B cell (primary cell): ENCODE results near the gene RELB. TPM values are rescaled to one million over a fixed set of nuclear protein-coding genes. Genes with fewer than 3 reads are reported as not detected.
A peak's percentile ranks its signal among the peaks of the same experiment; 100 is the strongest.

Experiments
- ATAC-seq: fragments of 200-7000 bp; cut with Tn5 transposase; one replicate; pipeline ENCODE4 v1.10.0; 2021; ENCODE audit warnings: low read depth, mild to moderate bottlenecking, moderate number of reproducible peaks, moderate library complexity
- CTCF ChIA-PET: fragments of 350-600 bp; sonication (Branson Sonifier 250); formaldehyde crosslinking; loops from one replicate; lab custom pipeline; 2021; ENCODE audit warnings: antibody characterized with exemption, inconsistent platforms; lab: Charles Lee
- POLR2A ChIA-PET: fragments of 350-600 bp; sonication (Branson Sonifier 250); formaldehyde crosslinking; loops from one replicate; lab custom pipeline; 2021; ENCODE audit warnings: antibody characterized with exemption; lab: Charles Lee
- DNase-seq: peaks from one replicate; pipeline ENCODE4 v3.0.0; 2013
- H2AFZ ChIP-seq: 2 replicates; pipeline ENCODE4 v1.6.1; 2012; ENCODE audit warnings: mild to moderate bottlenecking, low read depth, low read length; ENCODE audit not compliant: insufficient read depth, poor library complexity, severe bottlenecking
- H3K27ac ChIP-seq, 2 donors: 1 replicate in 1 of 2; 2 replicates in 1 of 2; pipeline ENCODE4 v1.5.1; 2012 to 2013; ENCODE audit warnings: low read length in 2 of 2, mild to moderate bottlenecking in 2 of 2, moderate library complexity in 1 of 2
- H3K27me3 ChIP-seq, 4 experiments: fragments of 200-600 bp in 1 of 4; sonication (generic) in 1 of 4; replicated peaks in 1 of 4; 1 replicate in 2 of 4; 2 replicates in 2 of 4; pipeline versions ENCODE4 v1.6.1 to v1.7.0; 2013 to 2016; ENCODE audit warnings: low read length in 3 of 4, mild to moderate bottlenecking in 2 of 4, mixed read lengths in 1 of 4, moderate library complexity in 1 of 4; ENCODE audit not compliant: insufficient read depth in 4 of 4, control insufficient read depth in 3 of 4; ENCODE audit errors: control extremely low read depth in 1 of 4
- H3K36me3 ChIP-seq, 2 experiments: replicated peaks in 1 of 2; 1 replicate in 1 of 2; 2 replicates in 1 of 2; pipeline versions ENCODE4 v1.6.1 to v1.7.1; 2013; ENCODE audit warnings: low read length in 1 of 2; ENCODE audit not compliant: insufficient read depth in 2 of 2, control insufficient read depth in 1 of 2; ENCODE audit errors: control extremely low read depth in 1 of 2, extremely low read depth in 1 of 2
- H3K4me1 ChIP-seq, 2 donors: fragments of 200-600 bp in 1 of 2; sonication (generic) in 1 of 2; 1 replicate in 1 of 2; 2 replicates in 1 of 2; pipeline versions ENCODE4 v1.5.1 to v1.6.1; 2013 to 2017; ENCODE audit warnings: low read length in 2 of 2; ENCODE audit not compliant: control insufficient read depth in 2 of 2, insufficient read depth in 2 of 2
- H3K4me2 ChIP-seq: replicated peaks from 2 replicates; pipeline ENCODE3; 2012; ENCODE audit warnings: mild to moderate bottlenecking, low read depth, low read length; ENCODE audit not compliant: poor library complexity, severe bottlenecking
- H3K4me3 ChIP-seq, 5 experiments: fragments of 200-600 bp in 1 of 5; sonication (generic) in 1 of 5; 1 replicate in 3 of 5; 2 replicates in 2 of 5; pipeline versions ENCODE4 v1.5.1 to v1.7.0; 2011 to 2016; ENCODE audit warnings: low read length in 4 of 5, mild to moderate bottlenecking in 4 of 5, low read depth in 2 of 5, control low read depth in 1 of 5, moderate library complexity in 1 of 5; ENCODE audit not compliant: insufficient read depth in 1 of 5; ENCODE audit errors: control extremely low read depth in 1 of 5, extremely low read depth in 1 of 5
- H3K79me2 ChIP-seq: fragments of 200-600 bp; sonication (generic); one replicate; pipeline ENCODE4 v1.6.0; 2016; ENCODE audit warnings: low read length; ENCODE audit not compliant: control insufficient read depth, insufficient read depth
- H3K9ac ChIP-seq: fragments of 200-600 bp; sonication (generic); 2 replicates; pipeline ENCODE4 v1.6.1; 2017; ENCODE audit warnings: mild to moderate bottlenecking, low read length, moderate library complexity
- H3K9me3 ChIP-seq, 3 donors: one replicate each; pipeline versions ENCODE4 v1.6.1 to v1.7.1; 2013; ENCODE audit warnings: low read length in 2 of 3; ENCODE audit not compliant: control insufficient read depth in 2 of 3, insufficient read depth in 1 of 3; ENCODE audit errors: control extremely low read depth in 1 of 3
- H4K20me1 ChIP-seq: 2 replicates; pipeline ENCODE4 v1.6.0; 2012; ENCODE audit warnings: mild to moderate bottlenecking, low read length; ENCODE audit not compliant: insufficient read depth, control insufficient read depth, poor library complexity, severe bottlenecking
- H3K27ac Mint-ChIP-seq: one replicate; pipeline ENCODE4 v1.8.0; 2021; ENCODE audit warnings: mixed read lengths
- H3K27me3 Mint-ChIP-seq: one replicate; pipeline ENCODE4 v1.8.0; 2021; ENCODE audit warnings: mixed read lengths
- H3K4me1 Mint-ChIP-seq: one replicate; pipeline ENCODE4 v1.8.0; 2021; ENCODE audit warnings: mixed read lengths
- H3K4me3 Mint-ChIP-seq: one replicate; pipeline ENCODE4 v1.8.0; 2021; ENCODE audit warnings: mixed read lengths
- H3K9me3 Mint-ChIP-seq: one replicate; pipeline ENCODE4 v1.8.0; 2022; ENCODE audit warnings: mixed read lengths; ENCODE audit not compliant: insufficient read depth
- EZH2 ChIP-seq: IDR thresholded peaks from 2 replicates; pipeline ENCODE4 v1.6.1; 2012; ENCODE audit warnings: borderline replicate concordance, low read depth, mild to moderate bottlenecking, moderate library complexity, low read length; ENCODE audit not compliant: insufficient read depth, poor library complexity, severe bottlenecking
- WGBS: methylation state at CpG from one replicate; pipeline ENCODE4 v1.1.5; 2013; ENCODE audit warnings: missing lambda C conversion rate; ENCODE audit not compliant: insufficient coverage; 5-methylcytosine and 5-hydroxymethylcytosine counted together
- intact Hi-C: fragments of 100-400 bp; cut with micrococcal nuclease; formaldehyde crosslinking; loops from one replicate; pipeline ENCODE4 v1.10.0; 2022
- polyA plus RNA-seq: library from polyadenylated mRNA; depleted of rRNA; stranded (reverse); fragments of >200 nt; gene quantifications from 2 replicates; pipeline ENCODE4 v1.2.3, GENCODE V29; 2012
- total RNA-seq, 2 donors: library from RNA; stranded (reverse); fragments of 120-200 nt in 1 of 2; gene quantifications; 1 replicate in 1 of 2; 2 replicates in 1 of 2; pipeline versions ENCODE4 v1.2.3 to v1.2.4, GENCODE V29; 2013 to 2022
- TF ChIP-seq, protein P1 (sequence below): fragments of 200-600 bp; IDR thresholded peaks from one replicate; pipeline ENCODE4 v1.8.0; 2022; ENCODE audit warnings: antibody characterized with exemption, mild to moderate bottlenecking

RELB gene
- total and polyA plus RNA-seq, 2 donors (not counting 1 experiment from before 2014, with no cell fraction given), result 63.8 to 106 TPM

DNA sequence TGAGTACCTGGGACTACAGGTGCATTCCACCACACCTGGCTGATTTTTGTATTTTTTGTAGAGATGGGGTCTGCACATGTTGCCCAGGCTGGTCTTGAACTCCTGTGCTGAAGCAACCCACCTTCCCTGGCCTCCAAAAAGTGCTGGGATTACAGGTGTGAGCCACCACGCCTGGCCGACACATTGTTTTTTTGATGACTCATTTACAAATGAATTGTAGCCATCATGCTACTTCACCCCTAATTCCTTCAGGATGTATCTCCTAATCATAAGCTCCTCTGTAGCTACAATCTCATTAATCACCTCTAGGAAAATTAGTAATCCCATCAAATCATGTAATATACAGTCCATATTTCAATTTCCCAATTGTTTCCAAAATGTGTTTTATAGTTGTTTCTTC lies 17.9 kb downstream of the RELB start:
- peaks cover 11 to 33% of the 10 kb centered on the region in 2 experiments for H3K36me3 ChIP-seq
- H3K4me1 ChIP-seq, result peaks cover 7 to 26% of the 10 kb centered on the region in 2 donors
- ChIA-PET CTCF (interaction anchor here (1.1 to 3.5 kb wide), 6 partner anchors 9 to 164 kb away, joined by 3 to 12 read pairs (median 4); no protein-coding TSS in a partner anchor), POLR2A (interaction anchor here (0.7 to 1.2 kb wide), 2 partner anchors 29 to 33 kb away, joined by 4 read pairs; no protein-coding TSS in a partner anchor)
- peaks cover 26% of the 10 kb centered on the region for H3K79me2 ChIP-seq
- DNase-seq (no peak), ATAC-seq (no peak)
- H3K27me3 ChIP-seq, result no peaks in the 10 kb centered on the region
- H3K27me3 Mint-ChIP-seq, result no peaks in the 10 kb centered on the region
- peak overlapping the region; percentile 54 for H3K27ac Mint-ChIP-seq
- H3K9me3 Mint-ChIP-seq, result no peaks in the 10 kb centered on the region
- H2AFZ ChIP-seq, result no peak overlapping the region
- H3K4me2 ChIP-seq, result no peak overlapping the region
- H3K4me1 Mint-ChIP-seq, result peaks cover 18% of the 10 kb centered on the region
- no peak for TF ChIP-seq EZH2
- TF ChIP-seq, protein P1, sequence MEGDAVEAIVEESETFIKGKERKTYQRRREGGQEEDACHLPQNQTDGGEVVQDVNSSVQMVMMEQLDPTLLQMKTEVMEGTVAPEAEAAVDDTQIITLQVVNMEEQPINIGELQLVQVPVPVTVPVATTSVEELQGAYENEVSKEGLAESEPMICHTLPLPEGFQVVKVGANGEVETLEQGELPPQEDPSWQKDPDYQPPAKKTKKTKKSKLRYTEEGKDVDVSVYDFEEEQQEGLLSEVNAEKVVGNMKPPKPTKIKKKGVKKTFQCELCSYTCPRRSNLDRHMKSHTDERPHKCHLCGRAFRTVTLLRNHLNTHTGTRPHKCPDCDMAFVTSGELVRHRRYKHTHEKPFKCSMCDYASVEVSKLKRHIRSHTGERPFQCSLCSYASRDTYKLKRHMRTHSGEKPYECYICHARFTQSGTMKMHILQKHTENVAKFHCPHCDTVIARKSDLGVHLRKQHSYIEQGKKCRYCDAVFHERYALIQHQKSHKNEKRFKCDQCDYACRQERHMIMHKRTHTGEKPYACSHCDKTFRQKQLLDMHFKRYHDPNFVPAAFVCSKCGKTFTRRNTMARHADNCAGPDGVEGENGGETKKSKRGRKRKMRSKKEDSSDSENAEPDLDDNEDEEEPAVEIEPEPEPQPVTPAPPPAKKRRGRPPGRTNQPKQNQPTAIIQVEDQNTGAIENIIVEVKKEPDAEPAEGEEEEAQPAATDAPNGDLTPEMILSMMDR, result no peak
- intact Hi-C loops, result no loop called here
- no peak overlapping the region for H3K4me3 ChIP-seq
- H3K4me3 Mint-ChIP-seq, result no peak overlapping the region
- no peaks in the 10 kb centered on the region for H3K9me3 ChIP-seq
- WGBS, result 100% methylated on average over 2 of the region's 2 CpGs
- no peak overlapping the region for H3K9ac ChIP-seq
- H4K20me1 ChIP-seq, result peaks cover 5% of the 10 kb centered on the region
- H3K27ac ChIP-seq, result no peak overlapping the region

GRCh38 chr19:45020071-45020470 lies 18.8 kb downstream of the RELB start:
- TF ChIP-seq, protein P1, result no peak
- no peak for TF ChIP-seq EZH2
- intact Hi-C loops, result no loop called here
- Histone ChIP-seq H3K36me3 (peaks cover 11 to 35% of the 10 kb centered on the region in 2 experiments), H3K79me2 (peaks cover 25% of the 10 kb centered on the region), H3K4me1 (peaks cover 7 to 26% of the 10 kb centered on the region in 2 donors), H3K27me3 (no peaks in the 10 kb centered on the region), H3K9ac (no peak overlapping the region), H3K27ac (no peak overlapping the region), H3K9me3 (no peaks in the 10 kb centered on the region), H3K4me3 (no peak overlapping the region), H2AFZ (no peak overlapping the region), H4K20me1 (peaks cover 5% of the 10 kb centered on the region), H3K4me2 (no peak overlapping the region)
- no peak overlapping the region for H3K27ac Mint-ChIP-seq
- ChIA-PET POLR2A (no interaction called here), CTCF (interaction anchor here (0.6 to 3.5 kb wide), 6 partner anchors 8 to 459 kb away, joined by 3 to 12 read pairs (median 3); no protein-coding TSS in a partner anchor)
- H3K4me3 Mint-ChIP-seq, result no peak overlapping the region
- ATAC-seq (no peak), DNase-seq (no peak)
- no peaks in the 10 kb centered on the region for H3K9me3 Mint-ChIP-seq
- no peaks in the 10 kb centered on the region for H3K27me3 Mint-ChIP-seq
- 100% methylated on average over 2 of the region's 3 CpGs for WGBS
- peaks cover 18% of the 10 kb centered on the region for H3K4me1 Mint-ChIP-seq
